NCI-H748 (cell line): Measurements from ENCODE around the gene PRR35.
A peak's percentile ranks its signal among the peaks of the same experiment; 100 is the strongest.

Source experiments
- DNase-seq: peaks from one replicate; lab custom pipeline; 2025; ENCODE audit not compliant: unreplicated experiment; lab: John Stamatoyannopoulos, UW

PRR35 gene

GRCh38 chr16:561957-562938 lies 2.1 kb downstream of the PRR35 start:
- no peak for DNase-seq

DNA sequence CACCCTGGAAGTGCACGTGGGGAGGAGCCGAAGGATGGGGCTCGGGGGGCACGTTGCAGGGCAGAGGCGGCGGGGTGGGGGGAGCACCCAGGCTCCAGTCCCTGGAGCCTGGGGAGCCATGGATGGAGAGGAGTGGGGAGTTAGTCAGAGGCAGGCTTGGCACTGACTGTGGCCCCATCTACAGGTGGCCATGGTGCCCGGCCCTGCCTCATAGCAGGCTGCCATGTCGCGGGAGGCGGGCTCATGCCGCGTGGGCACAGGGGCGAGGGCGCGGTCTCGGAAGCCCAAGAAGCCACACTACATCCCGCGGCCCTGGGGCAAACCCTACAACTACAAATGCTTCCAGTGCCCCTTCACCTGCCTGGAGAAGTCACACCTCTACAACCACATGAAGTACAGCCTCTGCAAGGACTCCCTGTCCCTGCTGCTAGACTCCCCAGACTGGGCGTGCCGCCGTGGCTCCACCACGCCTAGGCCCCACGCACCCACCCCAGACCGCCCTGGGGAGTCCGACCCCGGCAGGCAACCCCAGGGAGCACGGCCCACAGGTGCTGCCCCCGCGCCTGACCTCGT lies 3.0 kb downstream of the PRR35 start:
- peak; percentile 1 for DNase-seq

DNA sequence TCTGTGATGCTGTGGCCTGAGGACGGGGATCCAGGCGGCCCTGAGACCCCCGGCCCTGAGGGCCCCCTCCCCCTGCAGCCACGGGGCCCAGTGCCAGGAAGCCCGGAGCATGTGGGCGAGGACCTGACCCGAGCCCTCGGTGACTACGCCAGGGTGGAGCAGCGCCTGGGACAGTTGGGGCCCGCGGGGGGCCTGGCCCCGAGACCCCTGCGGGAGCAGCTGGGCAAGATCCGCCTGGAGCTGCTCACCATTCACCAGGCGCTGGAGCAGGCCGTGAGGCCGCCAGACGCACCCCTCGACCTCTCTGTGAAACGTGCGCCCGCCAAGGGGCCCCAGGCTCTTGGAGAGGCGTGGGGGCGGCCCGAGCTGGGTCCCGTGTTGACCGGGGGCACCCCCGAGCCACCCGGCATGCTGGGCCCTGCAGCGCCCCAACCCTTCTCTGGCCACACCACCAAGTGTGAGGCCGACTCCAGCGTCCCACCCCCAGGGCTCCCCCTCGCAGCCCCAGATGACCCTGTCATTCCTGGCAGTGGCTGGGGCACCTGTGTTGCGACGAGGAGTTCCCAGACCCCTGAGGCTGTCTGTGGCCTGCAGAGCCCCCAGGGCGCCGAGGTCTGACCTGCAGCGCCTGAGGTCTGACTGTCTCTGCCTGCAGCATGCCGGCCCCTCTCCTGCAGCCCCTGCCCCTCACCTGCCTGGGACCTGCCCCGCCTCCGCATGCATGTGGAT lies 4.7 kb downstream of the PRR35 start:
- DNase-seq: no peak

DNA sequence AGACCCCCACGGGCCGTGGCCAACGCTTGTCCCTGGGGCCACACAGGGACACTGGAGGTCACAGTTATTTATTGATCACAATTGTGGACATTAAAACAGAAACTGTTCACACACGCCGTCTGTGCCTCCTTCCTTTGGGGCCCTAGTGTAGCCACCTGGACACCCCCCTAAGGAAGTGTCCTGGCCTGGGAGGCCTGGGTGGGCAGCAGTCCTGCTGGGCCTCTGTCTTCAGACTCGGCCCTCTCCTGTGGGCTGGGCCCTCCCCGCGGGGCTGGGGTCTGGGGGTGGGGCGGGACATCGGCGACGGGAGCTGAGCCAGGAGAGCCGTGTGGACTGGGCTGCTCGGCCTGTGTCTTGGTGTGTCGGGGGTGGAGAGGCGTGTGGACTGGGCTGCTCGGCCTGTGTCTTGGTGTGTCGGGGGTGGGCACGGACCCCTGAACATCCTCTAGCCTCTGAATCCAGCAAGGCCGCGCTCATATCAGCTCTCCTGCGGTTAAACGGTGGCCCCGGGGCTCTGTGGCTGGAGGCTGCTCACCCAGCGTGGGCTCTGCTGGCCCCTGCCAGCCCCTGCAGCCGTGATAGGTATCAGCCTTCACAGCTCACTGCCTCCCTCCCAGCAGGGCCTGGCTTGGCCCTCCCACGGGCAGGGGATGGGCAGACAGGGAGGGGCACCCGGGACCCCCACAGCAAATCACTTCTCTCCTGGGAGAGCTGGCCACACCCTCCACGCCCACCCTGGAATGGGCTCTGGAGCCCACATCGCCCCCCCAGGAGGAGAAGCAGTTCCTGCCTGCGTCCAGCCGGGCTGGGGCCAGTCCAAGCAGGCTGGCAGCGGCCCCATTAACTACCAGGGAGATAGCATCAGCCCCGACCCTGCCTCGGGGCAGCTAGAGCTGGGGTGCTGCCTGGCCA lies 5.5 kb downstream of the PRR35 start:
- DNase-seq: no peak

- peak; percentile 3 for DNase-seq
Measured at GRCh38 chr16:566475-567372, 6.5 kb downstream of the PRR35 start, which contains the start of gene NHLRC4. Gene NHLRC4 (plus strand): TSS chr16:567005. CDS start chr16:568048, 1,043 bp downstream.

- DNase-seq: no peak
Measured at GRCh38 chr16:567373-568256, 7.4 kb downstream of the PRR35 start.

DNA sequence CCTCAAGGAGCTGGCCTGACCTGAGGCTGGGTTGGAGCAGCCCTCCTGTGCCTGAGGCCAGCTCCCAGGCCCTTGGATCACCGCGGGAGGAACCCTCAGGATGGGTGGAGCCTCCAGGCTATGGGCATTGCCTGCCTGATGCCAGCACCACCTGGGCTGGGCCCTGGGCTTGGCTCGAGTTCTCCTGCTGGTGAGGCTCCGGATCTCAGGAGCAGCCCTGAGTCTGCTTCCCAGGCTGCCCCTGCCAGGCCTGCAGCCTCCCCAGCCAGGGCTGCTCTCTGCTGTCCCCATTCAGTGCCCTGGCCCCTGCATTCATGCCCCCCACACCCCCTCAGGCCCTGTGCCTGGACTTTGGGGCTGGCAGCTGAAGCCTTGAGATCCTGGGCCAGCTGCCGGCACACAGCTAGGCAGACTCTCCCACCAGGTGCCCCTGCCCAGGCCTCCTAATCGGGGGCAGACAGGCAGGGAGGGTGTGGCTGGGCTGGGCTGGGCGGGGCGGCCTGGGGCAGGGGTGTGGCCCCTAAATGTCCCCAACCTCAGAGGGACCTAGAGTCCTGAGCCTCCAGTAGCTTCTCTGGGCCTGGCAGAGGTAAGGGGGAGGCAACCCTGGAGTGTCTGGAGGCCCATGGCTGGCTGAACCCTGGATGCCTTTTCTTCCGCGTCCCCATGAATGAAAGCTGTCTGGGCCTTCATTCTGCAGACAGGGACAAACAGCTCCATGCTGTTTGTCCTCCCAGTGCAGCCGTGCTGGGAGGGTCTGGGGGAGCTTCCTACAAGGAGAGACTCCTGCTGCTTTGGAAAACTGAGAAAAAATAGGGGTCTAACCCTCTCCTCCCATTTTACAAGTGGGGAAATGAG lies 8.4 kb downstream of the PRR35 start:
- no peak for DNase-seq

DNA sequence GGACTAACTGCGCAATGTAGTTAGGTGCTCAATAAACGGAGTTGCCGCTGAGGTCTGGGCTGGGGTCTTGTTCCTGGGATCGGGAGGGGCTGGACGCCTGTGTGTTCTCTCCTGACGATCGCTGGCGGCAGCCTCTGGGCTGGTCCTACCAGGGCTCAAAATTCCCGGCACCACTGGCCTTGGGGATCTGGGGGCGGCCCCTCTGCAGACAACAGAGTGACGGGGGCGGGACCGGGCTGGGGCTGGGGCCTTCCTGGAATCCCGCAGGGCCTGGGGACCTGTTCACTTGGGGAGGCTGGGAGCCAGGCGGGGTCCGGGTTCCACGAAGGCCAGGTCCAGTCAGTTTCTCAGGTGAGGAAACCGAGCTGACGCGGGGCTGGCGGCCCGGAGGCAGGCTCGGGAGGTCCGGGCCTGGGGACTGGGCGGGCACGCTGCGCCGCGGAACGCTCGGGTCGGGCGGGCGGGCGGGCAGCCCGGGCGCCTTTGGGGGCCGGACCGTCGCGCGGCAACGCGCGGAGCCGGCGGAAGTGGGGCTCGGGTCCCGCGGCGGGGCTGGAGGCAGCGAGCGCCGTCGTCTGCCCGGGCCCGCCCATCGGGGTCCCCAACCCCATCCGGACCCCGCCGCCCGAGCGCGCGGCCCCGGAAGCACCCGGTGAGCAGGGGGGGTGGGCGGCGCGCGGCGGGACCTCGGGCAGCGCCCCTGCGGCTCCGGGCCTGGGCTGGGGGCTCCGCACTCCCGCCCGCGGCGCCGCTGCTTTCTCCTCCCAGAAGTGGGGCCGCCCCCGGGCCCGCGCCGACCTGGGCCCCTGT lies 9.5 kb downstream of the PRR35 start, which contains the start of gene PIGQ:
TSS of gene PIGQ (plus strand) at position 524 of the 810 bp plus-strand sequence. CDS start 4,107 bp downstream, outside the sequence.
- peak; percentile 58 for DNase-seq

DNA sequence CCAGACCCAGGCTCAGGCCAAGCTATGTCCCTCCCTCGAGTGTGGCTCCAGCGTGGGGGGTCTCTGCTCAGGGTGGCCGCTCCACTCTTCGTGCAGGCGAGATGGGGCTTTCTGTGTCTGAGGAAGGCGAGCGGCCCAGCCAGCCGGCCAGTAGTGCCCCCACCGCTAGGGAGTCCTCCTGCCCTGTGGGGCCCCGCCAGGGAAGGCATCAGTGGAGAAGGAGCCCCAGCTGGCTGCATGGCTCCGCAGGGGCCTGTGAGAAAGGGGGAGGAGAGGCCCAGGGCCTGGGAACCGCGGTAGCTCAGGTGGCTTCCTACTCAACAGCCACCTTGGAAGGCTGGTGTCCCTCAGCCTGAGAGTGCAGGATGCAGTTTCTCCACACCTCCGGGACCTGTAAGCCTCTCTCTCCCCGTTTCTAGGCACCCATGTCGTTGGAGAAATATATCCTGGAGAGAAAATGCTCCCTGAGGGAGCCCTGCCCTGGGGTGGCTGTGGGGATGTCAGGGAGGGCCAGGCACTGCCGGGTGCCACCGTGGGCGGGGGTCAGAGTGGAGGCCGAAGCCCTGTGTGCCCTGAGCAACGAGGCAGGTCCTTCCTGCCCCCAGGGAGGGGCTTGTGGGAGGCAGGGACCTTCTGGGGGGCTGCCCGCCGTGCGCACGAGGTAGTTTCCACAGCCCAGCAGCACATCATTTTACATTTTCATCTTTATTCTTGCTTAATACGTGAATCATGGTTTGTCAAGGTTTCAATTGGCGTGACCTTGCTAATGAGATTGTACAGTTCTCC lies 12.9 kb downstream of the PRR35 start:
- DNase-seq: no peak

GRCh38 chr16:574021-574760 lies 14.0 kb downstream of the PRR35 start:
- DNase-seq: no peak

GRCh38 chr16:575354-576196 lies 15.4 kb downstream of the PRR35 start:
- DNase-seq: no peak

DNA sequence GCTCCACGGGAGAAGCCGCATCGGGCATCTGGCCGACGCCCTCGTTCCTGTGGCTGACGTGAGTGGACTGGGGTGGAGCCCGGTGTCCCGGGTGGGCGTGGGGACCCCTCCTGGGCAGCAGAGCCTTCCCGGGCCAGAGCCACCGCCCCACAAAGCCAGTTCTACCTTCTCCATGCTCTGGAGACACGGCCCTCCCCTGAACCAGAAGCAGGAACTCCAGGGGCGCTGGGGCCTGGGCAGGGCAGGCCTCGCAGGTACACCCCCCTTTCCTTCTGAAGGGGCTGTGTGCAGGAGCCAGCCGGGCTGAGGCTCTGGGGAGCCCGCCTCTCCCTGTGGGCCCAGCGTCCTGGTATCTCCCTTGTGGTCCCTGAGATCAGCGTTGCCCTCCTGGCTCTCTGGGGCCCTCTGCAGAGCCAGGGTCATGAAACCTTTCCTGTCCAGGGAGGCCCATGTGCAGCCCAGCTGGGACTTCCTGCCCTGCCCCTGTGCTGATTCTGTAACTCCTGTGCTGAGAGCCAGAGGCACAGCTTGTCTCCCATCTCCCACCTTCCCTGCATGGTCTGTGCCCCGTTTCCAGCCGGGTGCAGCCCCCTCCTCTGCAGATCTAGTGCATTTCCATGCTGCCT lies 16.1 kb downstream of the PRR35 start:
- no peak for DNase-seq

DNA sequence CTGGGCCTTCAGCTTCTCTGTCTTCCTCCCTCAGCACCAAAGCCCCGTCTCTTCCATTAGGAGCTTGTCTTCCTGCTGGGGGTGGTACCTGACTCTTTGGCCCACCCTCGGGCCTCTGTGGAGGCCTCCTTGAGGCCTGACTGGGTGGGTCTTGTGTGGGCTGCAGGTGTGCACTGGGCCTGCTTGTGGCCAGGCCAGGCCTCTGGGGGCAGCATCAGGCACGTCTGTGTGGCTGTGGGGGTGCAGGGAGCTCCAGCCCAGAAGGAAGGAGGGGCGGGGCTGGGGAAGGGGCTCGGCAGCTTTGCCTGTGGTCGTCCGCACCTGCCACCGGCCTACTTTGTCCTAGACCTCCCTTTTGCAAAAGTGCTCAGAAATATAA lies 16.6 kb downstream of the PRR35 start:
- no peak for DNase-seq

DNA sequence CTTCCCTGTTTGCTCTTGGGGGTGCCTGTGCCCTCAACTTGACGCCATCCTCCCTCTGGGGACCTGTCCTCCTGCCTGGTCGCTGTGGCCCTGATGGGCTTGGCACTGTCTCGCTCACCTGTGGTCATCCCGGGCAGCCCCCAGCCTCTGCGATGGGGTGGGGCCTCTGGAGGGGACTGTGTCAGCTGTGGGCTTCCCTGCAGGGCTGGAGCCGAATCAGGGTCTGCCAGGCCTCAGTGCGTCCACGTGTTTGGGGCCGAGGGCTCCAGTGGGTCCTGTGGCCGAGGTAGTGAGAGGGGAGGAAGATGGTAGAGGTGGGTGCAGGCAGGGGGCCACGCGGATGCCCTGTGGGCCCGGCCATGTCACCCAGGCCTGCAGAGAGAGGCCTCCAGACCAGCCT lies 17.6 kb downstream of the PRR35 start:
- DNase-seq: no peak
